HG03378 (cell line): Measurements from ENCODE around the gene ATF1.
"Not testable (repeated sequence)": the region's sequence is repeated elsewhere in the genome, so short reads cannot be mapped to it uniquely, and the experiment has no call there.

Source experiments
- ATAC-seq: cut with Tn5 transposase; IDR thresholded peaks from one replicate; pipeline ENCODE4 v1.9.1; 2021; ENCODE audit warnings: mild to moderate bottlenecking, moderate library complexity; ENCODE audit not compliant: unreplicated experiment

Gene ATF1

DNA sequence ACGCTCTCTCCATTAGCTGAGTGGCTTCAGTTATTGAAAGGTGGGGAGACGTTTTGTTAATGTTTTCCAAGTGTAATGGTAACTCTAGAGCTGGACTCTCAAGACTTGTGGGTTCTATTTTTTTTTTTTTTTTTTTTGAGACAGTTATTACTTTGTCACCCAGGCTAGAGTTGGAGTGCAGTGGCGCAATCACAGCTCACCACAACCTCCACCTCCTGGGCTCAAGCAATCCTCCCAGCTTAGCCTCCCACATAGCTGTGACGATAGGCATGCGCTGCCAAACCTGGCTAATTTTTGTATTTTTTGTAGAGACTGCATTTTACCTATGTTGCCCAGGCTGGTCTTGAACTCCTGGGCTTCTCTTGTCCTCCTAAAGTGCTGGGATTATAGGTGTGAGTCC lies 26.2 kb downstream of the ATF1 start:
- no peak for ATAC-seq

DNA sequence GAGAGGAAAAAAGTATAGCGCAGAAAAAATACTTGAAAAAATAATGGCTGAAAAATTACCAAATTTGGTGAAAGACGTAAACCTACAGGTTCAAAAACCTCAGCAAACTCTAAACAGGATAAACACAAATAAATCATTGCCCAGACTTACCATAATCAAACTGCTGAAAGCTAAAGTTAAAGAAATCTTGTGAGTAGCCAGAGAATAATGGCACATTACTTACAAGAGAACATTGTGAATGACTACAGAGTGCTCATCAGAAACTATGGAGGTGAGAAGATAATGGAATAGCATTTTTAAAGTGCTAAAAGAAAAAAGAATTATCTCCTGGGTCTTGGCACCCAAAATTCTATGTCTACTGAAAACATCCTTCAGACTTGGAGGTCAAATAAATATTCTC lies 36.0 kb downstream of the ATF1 start:
- no peak for ATAC-seq

DNA sequence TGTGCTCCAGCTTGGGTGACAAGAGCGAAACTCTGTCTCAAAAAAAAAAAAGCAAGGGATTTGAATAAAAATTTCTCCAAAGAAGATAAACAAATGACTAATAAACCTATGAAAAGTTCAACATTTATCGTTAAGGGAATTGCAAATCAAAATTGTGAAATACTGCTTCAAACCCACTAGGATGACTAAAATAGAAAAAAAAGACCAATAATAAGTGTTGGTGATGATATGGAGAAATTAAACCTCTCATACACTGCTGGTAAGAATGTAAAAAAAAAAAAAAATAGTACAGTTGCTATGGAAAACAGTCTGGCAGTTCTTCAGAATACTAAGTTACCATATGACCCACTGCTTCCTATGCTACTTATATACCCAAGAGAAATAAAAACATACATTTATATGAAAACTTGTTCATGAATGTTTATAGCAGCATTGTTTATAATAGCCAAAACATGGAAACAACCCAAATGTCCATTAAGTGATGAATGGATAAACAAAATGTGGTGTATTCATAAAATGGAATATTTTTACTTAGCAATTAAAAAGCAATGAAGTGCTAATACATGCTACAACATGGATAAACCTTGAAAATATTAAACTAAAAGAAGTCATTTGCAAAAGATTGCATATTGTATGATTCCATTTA lies 39.5 kb downstream of the ATF1 start:
- ATAC-seq = no peak

GRCh38 chr12:50806176-50806575 lies 42.3 kb downstream of the ATF1 start:
- ATAC-seq = no peak

DNA sequence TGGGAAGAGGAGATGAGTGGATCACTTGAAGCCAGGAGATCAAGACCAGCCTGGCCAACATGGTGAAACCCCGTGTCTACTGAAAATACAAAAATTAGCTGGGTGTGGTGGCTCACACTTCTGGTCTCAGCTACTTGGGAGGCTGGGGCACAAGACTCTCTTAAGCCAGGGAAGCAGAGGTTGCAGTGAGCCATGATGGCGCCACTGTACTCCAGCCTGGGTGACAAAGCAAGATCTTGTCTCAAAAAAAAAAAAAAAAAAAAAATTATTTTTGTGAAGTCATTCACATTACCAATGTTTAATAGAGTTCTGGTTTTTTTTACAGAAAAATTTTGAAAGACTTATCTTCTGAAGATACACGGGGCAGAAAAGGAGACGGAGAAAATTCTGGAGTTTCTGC lies 45.2 kb downstream of the ATF1 start:
- ATAC-seq = not testable (repeated sequence)

DNA sequence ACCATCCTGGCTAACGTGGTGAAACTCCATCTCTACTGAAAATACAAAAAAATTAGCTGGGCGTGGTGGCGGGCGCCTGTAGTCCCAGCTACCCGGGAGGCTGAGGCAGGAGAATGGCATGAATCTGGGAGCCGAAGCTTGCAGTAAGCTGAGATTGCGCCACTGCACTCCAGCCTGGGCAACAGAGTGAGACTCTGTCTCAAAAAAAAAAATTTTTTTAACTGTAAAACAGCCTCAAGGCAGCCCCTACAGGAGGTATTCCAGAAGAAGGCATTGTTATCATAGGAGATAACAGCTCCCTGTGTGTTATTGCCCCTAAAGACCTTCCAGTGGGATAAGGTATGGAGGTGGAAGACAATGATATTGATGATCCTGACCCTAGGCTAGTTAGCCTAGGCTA lies 51.0 kb downstream of the ATF1 start:
- ATAC-seq = not testable (repeated sequence)

DNA sequence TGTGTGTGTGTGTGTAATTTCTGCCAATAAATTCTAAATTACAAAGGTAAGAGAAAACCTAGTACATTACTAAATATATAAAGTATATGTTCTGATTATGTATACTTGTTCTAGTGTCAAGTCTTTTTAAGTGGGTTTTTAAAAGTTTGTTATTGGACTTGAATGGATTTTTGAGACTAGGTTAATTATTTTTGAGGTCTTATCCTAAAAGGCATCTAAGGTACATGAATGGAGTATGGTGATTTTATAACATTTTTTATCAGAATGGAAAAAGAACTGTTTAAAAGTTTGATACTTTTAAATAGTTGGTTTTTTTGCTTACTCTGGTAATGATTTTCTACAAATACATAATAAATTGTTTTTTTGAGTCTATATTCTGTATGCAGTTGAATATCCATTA lies 56.3 kb downstream of the ATF1 start:
- ATAC-seq = no peak

GRCh38 chr12:50822082-50822481 lies 58.2 kb downstream of the ATF1 start:
- no peak for ATAC-seq

DNA sequence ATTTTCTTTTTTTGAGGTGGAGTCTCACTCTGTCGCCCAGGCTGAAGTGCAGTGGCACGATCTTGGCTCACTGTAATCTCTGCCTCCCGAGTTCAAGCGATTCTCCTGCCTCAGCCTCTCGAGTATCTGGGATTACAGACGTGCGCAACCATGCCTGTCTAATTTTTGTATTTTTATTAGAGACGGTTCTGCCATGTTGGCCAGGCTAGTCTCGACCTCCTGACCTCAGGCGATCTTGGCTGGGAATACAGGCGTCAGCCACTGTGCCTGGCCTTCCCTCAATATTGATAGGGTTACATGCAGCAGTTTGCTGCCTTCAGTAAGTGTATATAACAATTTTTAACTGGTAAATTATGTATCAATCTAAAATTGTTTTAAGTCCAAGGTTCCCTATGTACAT lies 59.8 kb downstream of the ATF1 start:
- ATAC-seq = not testable (repeated sequence)

- ATAC-seq = no peak
Measured at GRCh38 chr12:50824914-50825313, 61.0 kb downstream of the ATF1 start.

DNA sequence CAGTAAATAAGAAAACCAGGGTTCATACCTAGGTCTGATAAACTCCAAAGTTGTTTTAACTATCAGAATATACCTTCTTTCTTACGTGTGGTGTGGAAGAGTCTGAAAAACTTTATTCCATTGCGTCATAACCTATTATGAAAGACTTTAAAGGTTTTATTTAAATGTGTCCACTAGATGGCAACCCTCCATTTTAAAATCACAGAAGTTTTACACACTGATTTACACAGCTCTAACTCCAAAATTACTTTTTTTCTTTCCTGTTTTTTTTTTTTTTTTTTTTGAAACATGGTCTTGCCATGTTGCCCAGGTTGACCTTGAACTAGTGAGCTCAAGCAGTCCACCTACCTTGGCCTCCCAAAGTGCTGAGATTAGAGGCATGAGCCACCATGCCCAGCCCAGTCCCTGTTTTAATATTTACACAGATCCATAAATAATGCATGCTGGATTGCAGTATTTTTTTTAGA lies 61.5 kb downstream of the ATF1 start:
- ATAC-seq = peak; percentile 44

DNA sequence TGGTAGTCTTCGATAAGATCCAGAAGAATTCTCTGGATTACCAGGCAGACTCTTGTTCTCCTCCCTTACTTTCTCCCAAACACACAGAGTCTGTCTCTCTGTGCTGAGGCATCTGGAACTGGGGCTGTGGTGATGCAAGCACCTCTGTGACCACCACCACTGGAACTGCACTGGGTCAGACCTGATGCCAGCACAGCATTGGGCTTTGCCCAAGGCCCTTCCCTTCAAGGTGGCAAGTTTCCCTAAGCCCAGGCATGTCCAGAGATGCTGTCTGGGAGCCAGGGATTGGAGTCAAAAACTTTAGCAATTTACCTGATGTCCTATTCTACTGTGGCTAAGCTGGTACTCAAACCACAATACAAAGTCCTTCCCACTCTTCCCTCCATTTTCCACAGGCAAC lies 64.2 kb downstream of the ATF1 start:
- ATAC-seq = no peak

DNA sequence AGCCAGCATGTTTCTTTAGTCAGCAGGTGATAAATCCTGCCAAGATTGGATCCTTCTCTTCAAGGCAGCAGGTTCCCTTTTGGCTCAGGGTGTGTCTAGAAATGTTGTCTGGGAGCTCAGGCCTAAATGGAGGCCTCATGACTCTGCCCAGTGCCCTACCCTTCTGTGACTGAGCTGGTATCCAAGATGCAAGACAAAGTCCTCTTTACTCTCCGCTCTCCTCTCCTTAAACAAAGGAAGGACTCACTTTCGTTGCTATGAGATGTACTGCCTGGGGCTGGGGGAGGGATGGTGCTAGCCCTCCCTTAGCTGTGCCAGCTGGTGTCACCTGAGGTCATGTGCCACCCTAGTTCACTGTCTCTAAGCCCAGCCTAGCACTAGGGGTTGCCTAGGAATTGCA lies 65.0 kb downstream of the ATF1 start:
- no peak for ATAC-seq

DNA sequence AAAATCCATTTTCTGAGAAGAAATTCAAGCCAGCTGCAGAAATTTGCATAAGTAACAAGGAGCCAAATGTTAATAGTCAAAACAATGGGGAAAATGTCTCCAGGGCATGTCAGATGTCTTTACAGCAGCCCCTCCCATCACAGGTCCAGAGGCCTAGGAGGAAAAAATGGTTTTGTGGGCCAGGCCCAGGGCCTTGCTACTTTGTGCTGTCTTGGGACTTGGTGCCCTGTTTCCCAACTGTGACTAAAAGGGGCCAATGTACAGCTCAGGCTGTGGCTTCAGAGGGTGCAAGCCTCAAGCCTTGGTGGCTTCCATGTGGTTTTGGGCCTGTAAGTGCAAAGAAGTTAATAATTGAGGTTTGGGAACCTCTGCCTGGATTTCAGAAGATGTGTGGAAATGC lies 69.9 kb downstream of the ATF1 start:
- not testable (repeated sequence) for ATAC-seq

DNA sequence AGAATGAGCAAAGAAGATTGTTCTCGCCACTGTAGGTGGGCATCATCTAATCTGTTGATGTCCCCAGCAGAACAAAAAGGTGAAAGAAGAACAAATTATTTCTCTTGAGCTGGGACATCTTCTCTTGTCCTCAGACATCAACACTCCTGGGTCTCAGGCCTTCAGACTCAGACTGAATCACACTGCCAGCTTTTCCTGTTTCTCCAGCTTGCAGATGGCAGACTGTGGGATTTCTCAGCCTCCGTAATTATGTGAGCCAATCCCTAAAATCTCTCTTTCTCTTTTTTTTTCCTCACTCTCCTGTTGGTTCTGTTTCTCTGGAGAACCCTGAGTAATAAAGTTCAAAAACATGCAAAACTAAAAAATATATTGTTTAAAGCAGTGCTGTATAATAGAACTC lies 75.1 kb downstream of the ATF1 start:
- ATAC-seq = no peak

DNA sequence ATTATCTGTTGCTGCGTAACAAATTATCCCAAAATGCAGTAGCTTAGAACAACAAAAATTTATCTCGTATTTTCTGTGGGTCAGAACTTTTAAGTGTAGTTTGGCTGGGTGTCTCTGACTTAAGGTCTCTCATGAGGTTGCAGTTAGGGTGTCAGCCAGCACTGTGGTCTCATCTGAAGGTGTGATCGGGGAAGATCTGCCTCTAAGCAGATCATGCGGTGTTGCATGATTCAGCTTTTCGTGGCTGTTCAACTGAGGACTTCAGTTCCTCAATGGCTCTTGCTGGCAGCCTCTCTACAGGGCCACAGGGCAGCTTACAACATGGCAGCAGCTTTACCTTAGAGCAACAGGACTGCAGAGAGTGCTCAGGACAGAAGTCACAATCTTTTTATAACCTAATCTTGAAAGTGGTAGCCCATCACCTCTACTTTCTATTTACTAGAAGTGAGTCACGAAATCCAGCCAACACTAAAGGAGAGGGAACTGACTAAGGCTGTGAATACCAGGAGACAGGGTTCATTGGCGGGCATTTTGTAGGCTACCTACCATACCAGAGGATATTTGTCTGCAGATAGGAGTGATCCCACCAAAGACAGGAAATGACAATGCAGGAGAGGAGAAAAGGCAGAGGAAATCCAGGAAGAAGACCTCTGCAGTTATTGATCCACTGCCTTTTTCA lies 77.0 kb downstream of the ATF1 start:
- no peak for ATAC-seq

DNA sequence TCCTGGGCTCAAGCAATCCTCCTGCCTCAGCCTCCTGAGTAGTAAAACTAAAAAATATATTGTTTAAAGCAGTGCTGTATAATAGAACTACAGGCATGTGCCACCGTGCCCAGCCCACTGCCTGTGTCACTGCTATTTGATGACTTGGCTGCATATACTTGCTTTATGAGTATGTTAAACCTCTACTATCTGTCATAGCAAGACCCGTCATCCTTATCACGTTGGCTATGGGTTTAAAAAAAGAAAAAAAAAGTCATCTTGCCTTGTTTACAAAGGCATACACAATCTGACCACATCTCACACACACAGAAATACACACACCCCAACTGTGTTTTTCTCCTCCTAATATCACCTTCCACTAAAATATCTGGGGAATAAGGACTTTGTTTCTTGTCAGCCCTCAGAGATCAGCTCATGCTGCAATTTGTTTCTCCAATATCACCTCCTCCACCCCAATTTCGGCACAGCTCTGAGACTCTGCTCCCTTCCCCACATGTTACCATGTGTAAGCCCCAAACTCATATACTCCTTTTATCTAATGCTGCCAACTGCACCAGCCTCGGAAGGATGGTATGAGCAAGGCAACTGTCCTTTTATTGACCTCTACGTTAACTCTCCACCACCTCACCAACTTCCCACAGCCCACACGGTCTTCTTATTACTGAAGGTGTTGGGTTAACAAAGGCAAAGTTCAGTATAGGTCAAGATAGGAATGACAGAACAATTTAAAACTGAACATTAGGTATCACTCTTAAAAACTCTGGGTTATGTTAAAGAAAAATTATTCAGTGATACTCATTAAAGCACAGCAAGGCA lies 78.0 kb downstream of the ATF1 start:
- ATAC-seq = no peak

- no peak for ATAC-seq
Measured at GRCh38 chr12:50842637-50843493, 79.0 kb downstream of the ATF1 start, which contains the start of gene TMPRSS12. TMPRSS12 (plus strand) TSS chr12:50842926; CDS start chr12:50842965, 39 bp downstream.

DNA sequence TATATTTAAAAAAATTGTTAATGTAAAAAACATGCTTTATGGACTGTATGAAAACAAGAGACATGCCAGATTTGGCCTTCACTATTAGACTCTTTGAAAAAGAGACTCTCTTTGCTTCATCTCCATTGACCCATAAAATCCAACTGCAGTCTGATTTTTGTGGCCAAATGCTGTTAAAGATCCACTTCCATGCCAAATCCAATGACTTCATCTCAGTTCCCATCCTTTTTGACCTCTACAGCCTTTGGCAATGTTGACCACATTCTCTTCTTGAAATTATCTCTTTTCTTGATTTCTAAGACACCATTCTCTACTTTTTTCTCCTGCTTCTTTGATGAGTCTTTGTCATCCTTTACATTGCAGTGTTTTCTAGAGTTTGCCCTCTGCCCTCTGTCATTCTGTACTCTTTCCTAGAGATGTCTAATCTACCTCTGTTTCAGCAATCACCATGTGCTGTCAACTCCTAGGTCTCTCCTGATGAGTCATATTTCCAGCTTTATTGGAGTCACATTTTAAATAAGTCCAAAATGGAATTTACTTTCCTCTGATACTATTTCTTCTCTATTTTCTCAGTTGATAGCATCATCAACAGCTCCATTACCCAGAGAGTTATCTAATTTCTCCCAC lies 81.2 kb downstream of the ATF1 start:
- no peak for ATAC-seq

- no peak for ATAC-seq
Measured at GRCh38 chr12:50848963-50849362, 85.1 kb downstream of the ATF1 start.
